ENCODE data around the gene LMBR1L.

DNA sequence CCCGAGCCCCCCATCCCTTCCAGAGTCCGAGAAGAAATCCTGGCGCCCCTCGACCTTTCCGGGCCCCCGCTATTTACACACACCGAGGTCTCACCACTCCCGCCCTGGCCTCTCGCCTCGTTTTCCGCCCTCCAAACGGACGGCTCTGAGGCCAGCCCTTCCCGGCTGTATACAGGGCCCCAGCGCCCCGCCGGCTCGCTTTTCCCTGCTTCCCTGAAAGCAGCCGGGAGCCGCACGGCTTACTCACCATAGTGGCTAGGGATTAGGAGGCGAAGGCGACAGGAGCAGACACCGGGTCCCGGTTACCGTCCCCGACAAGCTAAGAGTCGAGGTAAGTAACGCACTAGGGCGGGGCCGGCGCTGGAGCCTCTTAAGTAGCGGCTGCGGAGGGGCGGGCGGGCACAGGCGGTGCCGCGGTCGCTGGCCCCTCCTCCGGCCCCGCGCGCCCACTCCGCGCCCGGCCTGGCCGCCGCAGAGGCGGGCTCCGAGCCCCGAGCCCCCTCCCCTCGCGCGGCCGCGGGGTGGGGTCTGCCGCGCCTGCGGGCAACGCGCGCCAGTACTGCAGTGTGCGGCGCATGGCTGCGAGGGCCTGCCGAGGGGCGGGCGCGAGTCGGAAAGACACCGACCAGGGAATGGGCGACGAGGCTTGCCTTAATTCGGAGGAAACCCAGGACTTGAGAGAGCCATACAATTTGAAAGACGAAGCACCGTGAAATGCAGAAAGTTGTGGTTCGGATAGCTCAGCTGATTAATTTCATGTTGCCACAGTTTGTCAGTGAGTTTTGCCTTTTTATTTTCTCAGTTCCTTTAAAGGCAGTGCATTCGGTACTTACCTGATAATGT is 20.6 kb upstream of the LMBR1L start, which contains the start of gene TUBA1B:
- TF ChIP-seq POLR2A (IDR thresholded peaks at IDR 0.05), result peak; percentile 84 to 99 (median 97)
- TF ChIP-seq, protein P1, sequence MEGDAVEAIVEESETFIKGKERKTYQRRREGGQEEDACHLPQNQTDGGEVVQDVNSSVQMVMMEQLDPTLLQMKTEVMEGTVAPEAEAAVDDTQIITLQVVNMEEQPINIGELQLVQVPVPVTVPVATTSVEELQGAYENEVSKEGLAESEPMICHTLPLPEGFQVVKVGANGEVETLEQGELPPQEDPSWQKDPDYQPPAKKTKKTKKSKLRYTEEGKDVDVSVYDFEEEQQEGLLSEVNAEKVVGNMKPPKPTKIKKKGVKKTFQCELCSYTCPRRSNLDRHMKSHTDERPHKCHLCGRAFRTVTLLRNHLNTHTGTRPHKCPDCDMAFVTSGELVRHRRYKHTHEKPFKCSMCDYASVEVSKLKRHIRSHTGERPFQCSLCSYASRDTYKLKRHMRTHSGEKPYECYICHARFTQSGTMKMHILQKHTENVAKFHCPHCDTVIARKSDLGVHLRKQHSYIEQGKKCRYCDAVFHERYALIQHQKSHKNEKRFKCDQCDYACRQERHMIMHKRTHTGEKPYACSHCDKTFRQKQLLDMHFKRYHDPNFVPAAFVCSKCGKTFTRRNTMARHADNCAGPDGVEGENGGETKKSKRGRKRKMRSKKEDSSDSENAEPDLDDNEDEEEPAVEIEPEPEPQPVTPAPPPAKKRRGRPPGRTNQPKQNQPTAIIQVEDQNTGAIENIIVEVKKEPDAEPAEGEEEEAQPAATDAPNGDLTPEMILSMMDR (IDR thresholded peaks at IDR 0.05), result peak in 1 of 6 experiments; percentile 23
- peak in 1 of 4 donors; percentile 35 for TF ChIP-seq EP300 (IDR thresholded peaks at IDR 0.05)

Measured in upper lobe of left lung (tissue), 4 donors.